KBM-7 (cell line): ENCODE results near the gene MRPS35.

ENCODE experiments used
- DNase-seq: peaks from one replicate; pipeline ENCODE4 v3.0.0-alpha.2; 2015
- in situ Hi-C: fragments of 300-500 bp; cut with MboI; formaldehyde crosslinking; loops from 2 replicates; pipeline ENCODE4 v1.14.3; 2020; ENCODE audit warnings: low sequenced_read_pairs, low pct_unique_long_range_greater_than_20kb, mixed read lengths

The MRPS35 gene

GRCh38 chr12:27710592-27711316 lies at the start of gene MRPS35:
TSS of gene MRPS35 (plus strand) at chr12:27710832. CDS start at chr12:27710844, 12 bp downstream.
- in situ Hi-C loops: no loop called here
- peak; percentile 92 for DNase-seq

GRCh38 chr12:27665704-27666103 lies 44.9 kb upstream of the MRPS35 start:
- in situ Hi-C loops: no loop called here
- no peak for DNase-seq

GRCh38 chr12:27666510-27666909 lies 44.1 kb upstream of the MRPS35 start:
- in situ Hi-C loops: no loop called here
- DNase-seq: no peak

- DNase-seq: no peak
Observed at GRCh38 chr12:27667540-27667939, 43.1 kb upstream of the MRPS35 start.

GRCh38 chr12:27672051-27672450 lies 38.6 kb upstream of the MRPS35 start:
- in situ Hi-C loops: no loop called here
- DNase-seq: no peak

More at GRCh38 chr12:27667540-27667939, 43.1 kb upstream of the MRPS35 start:
- in situ Hi-C loops: no loop called here

- no peak for DNase-seq
- in situ Hi-C loops: no loop called here
Observed at GRCh38 chr12:27672643-27673042, 38.0 kb upstream of the MRPS35 start.

GRCh38 chr12:27673101-27673718 lies 37.4 kb upstream of the MRPS35 start:
- DNase-seq: no peak
- in situ Hi-C loops: no loop called here

GRCh38 chr12:27674989-27675388 lies 35.6 kb upstream of the MRPS35 start:
- DNase-seq: no peak
- in situ Hi-C loops: no loop called here

- no peak for DNase-seq
- in situ Hi-C loops: no loop called here
Observed at GRCh38 chr12:27680619-27681018, 30.0 kb upstream of the MRPS35 start.

GRCh38 chr12:27682534-27682933 lies 28.1 kb upstream of the MRPS35 start:
- no peak for DNase-seq
- in situ Hi-C loops: no loop called here

- in situ Hi-C loops: no loop called here
- DNase-seq: no peak
Observed at GRCh38 chr12:27685274-27685673, 25.4 kb upstream of the MRPS35 start.

- in situ Hi-C loops: no loop called here
Observed at GRCh38 chr12:27686147-27686546, 24.5 kb upstream of the MRPS35 start.

GRCh38 chr12:27688671-27689070 lies 22.0 kb upstream of the MRPS35 start:
- DNase-seq: no peak
- in situ Hi-C loops: no loop called here

More at GRCh38 chr12:27686147-27686546, 24.5 kb upstream of the MRPS35 start:
- DNase-seq: no peak

- DNase-seq: no peak
- in situ Hi-C loops: no loop called here
Observed at GRCh38 chr12:27689558-27690180, 21.0 kb upstream of the MRPS35 start.

- in situ Hi-C loops: no loop called here
Observed at GRCh38 chr12:27693403-27693802, 17.2 kb upstream of the MRPS35 start.

GRCh38 chr12:27695556-27696292 lies 14.9 kb upstream of the MRPS35 start:
- DNase-seq: no peak
- in situ Hi-C loops: no loop called here

More at GRCh38 chr12:27693403-27693802, 17.2 kb upstream of the MRPS35 start:
- DNase-seq: no peak

GRCh38 chr12:27696293-27696652 lies 14.4 kb upstream of the MRPS35 start, which contains the start of gene REP15:
TSS of gene REP15 (plus strand) at chr12:27696447. CDS start at chr12:27696563, 116 bp downstream.
- in situ Hi-C loops: no loop called here

GRCh38 chr12:27696864-27697564 lies 13.6 kb upstream of the MRPS35 start:
- in situ Hi-C loops: no loop called here
- no peak for DNase-seq

More at GRCh38 chr12:27696293-27696652, 14.4 kb upstream of the MRPS35 start, which contains the start of gene REP15:
- no peak for DNase-seq
